Measurements from ENCODE around the gene JPT2.

The JPT2 gene

DNA sequence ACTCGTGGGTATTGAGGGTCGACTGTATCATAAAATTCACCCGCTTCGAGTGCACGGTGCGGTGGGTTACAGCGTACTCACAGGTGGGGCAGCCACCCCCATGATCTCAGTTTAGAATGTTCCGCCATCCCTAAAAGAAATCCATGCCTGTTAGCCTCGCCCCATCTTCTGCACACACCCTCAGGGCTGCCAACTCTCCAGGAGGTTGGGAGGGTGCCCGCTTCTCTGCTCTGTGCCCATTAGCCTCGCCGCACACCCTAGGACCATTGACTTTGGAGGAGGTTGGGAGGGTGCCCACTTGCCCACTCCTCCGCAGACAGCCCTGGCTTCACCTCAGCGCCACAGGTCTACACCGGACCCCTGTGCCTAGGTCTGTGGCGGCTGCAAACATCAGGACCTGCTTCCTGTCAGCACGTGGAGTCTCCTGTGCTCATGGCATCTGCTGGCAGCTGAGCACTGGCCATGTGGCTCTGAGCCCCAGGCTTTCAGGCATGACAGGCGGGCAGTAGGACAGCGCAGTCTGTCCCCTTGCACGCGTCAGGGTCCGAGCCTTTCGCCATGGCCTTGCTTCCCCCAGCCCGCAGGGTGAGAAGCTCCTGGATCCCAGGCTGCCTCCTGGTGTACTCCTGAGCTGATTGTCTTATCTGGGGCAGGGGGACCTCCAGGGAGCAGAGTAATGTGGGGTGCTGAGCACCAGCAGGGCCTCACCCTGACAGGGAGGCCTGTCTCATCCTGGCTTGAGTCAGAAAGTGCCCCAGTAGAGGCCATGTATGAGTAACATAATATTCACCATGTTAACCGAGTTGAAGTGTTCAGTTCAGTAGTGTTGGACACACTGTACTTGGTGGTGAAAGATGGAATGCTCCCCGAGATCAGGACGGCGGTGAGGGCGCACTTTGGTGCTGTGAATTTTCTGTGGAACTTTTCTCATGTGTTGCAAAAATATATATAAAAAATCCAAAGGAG lies 71.4 kb downstream of the JPT2 start:
- DNase-seq (ENCODE audit: low read depth in 2 of 2, low spot score in 1 of 2): no peak
